T-helper 2 cell treated with Interferon-gamma antibody and Interleukin-4, amounts not matched to agents 5 μg/mL and 100 μg/mL, for 36 hours (primary cell): ENCODE results near the gene FTO.
A peak's percentile ranks its signal among the peaks of the same experiment; 100 is the strongest.
"Not testable (repeated sequence)": the region's sequence is repeated elsewhere in the genome, so short reads cannot be mapped to it uniquely, and the experiment has no call there.

Source experiments
- DNase-seq: peaks from one replicate; pipeline ENCODE4 v3.0.0; 2021; ENCODE audit warnings: low spot score
- H3K27ac Mint-ChIP-seq: one replicate; pipeline ENCODE4 v1.8.0; 2021; ENCODE audit warnings: mild to moderate bottlenecking, mixed read lengths
- H3K27me3 Mint-ChIP-seq: one replicate; pipeline ENCODE4 v1.8.0; 2021; ENCODE audit warnings: low read depth, mixed read lengths
- H3K36me3 Mint-ChIP-seq: one replicate; pipeline ENCODE4 v1.8.0; 2021; ENCODE audit warnings: low read depth, mixed read lengths
- H3K4me1 Mint-ChIP-seq: one replicate; pipeline ENCODE4 v1.8.0; 2021; ENCODE audit warnings: low read depth, mixed read lengths
- H3K4me3 Mint-ChIP-seq: one replicate; pipeline ENCODE4 v1.8.0; 2022; ENCODE audit warnings: mild to moderate bottlenecking, moderate library complexity, mixed read lengths
- H3K9me3 Mint-ChIP-seq: one replicate; pipeline ENCODE4 v1.8.0; 2021; ENCODE audit warnings: mixed read lengths

FTO gene

GRCh38 chr16:53866520-53866919 lies 162.6 kb downstream of the FTO start:
- Mint-ChIP-seq H3K27me3 (no peaks in the 10 kb centered on the region), H3K4me1 (peaks cover 32% of the 10 kb centered on the region), H3K36me3 (peaks cover 34% of the 10 kb centered on the region), H3K27ac (no peak overlapping the region), H3K4me3 (no peak overlapping the region), H3K9me3 (peaks cover 27% of the 10 kb centered on the region)
- no peak for DNase-seq

- peaks cover 35% of the 10 kb centered on the region for H3K4me1 Mint-ChIP-seq
- no peak for DNase-seq
- peaks cover 48% of the 10 kb centered on the region for H3K36me3 Mint-ChIP-seq
Measured at GRCh38 chr16:53870831-53871230, 166.9 kb downstream of the FTO start.

GRCh38 chr16:53872248-53873221 lies 168.6 kb downstream of the FTO start:
- Mint-ChIP-seq H3K36me3 (peaks cover 49% of the 10 kb centered on the region), H3K27ac (peak overlapping the region; percentile 88)

More at GRCh38 chr16:53870831-53871230, 166.9 kb downstream of the FTO start:
- H3K27me3 Mint-ChIP-seq: no peaks in the 10 kb centered on the region
- H3K4me3 Mint-ChIP-seq: no peak overlapping the region
- peaks cover 32% of the 10 kb centered on the region for H3K9me3 Mint-ChIP-seq
- no peak overlapping the region for H3K27ac Mint-ChIP-seq

GRCh38 chr16:53876811-53877210 lies 172.9 kb downstream of the FTO start:
- no peak for DNase-seq
- no peaks in the 10 kb centered on the region for H3K27me3 Mint-ChIP-seq
- peaks cover 15% of the 10 kb centered on the region for H3K4me1 Mint-ChIP-seq
- peaks cover 5% of the 10 kb centered on the region for H3K9me3 Mint-ChIP-seq
- peaks cover 24% of the 10 kb centered on the region for H3K36me3 Mint-ChIP-seq
- H3K4me3 Mint-ChIP-seq: no peak overlapping the region
- H3K27ac Mint-ChIP-seq: no peak overlapping the region

More at GRCh38 chr16:53872248-53873221, 168.6 kb downstream of the FTO start:
- peak; percentile 8 for DNase-seq
- H3K4me3 Mint-ChIP-seq: peak overlapping the region; percentile 59
- peaks cover 32% of the 10 kb centered on the region for H3K9me3 Mint-ChIP-seq
- H3K4me1 Mint-ChIP-seq: peaks cover 21% of the 10 kb centered on the region
- no peaks in the 10 kb centered on the region for H3K27me3 Mint-ChIP-seq

GRCh38 chr16:53878216-53878615 lies 174.3 kb downstream of the FTO start:
- peaks cover 21% of the 10 kb centered on the region for H3K36me3 Mint-ChIP-seq
- H3K9me3 Mint-ChIP-seq: no peaks in the 10 kb centered on the region
- H3K27me3 Mint-ChIP-seq: no peaks in the 10 kb centered on the region
- no peak for DNase-seq
- no peak overlapping the region for H3K27ac Mint-ChIP-seq
- H3K4me1 Mint-ChIP-seq: peaks cover 7% of the 10 kb centered on the region
- no peak overlapping the region for H3K4me3 Mint-ChIP-seq

GRCh38 chr16:53881371-53881770 lies 177.4 kb downstream of the FTO start:
- H3K9me3 Mint-ChIP-seq: no peaks in the 10 kb centered on the region
- no peaks in the 10 kb centered on the region for H3K27me3 Mint-ChIP-seq
- H3K27ac Mint-ChIP-seq: no peak overlapping the region
- peaks cover 3% of the 10 kb centered on the region for H3K4me1 Mint-ChIP-seq
- H3K36me3 Mint-ChIP-seq: peaks cover 28% of the 10 kb centered on the region
- no peak for DNase-seq
- no peak overlapping the region for H3K4me3 Mint-ChIP-seq

GRCh38 chr16:53882310-53882709 lies 178.4 kb downstream of the FTO start:
- DNase-seq: no peak
- Mint-ChIP-seq H3K27ac (peak overlapping the region; percentile 21), H3K9me3 (peaks cover 8% of the 10 kb centered on the region), H3K36me3 (peaks cover 32% of the 10 kb centered on the region), H3K27me3 (no peaks in the 10 kb centered on the region), H3K4me1 (peaks cover 7% of the 10 kb centered on the region), H3K4me3 (no peak overlapping the region)

GRCh38 chr16:53884748-53885147 lies 180.8 kb downstream of the FTO start:
- no peak overlapping the region for H3K27ac Mint-ChIP-seq
- H3K9me3 Mint-ChIP-seq: peaks cover 8% of the 10 kb centered on the region
- peaks cover 40% of the 10 kb centered on the region for H3K36me3 Mint-ChIP-seq
- no peak overlapping the region for H3K4me3 Mint-ChIP-seq
- no peaks in the 10 kb centered on the region for H3K27me3 Mint-ChIP-seq
- no peak for DNase-seq
- H3K4me1 Mint-ChIP-seq: peaks cover 12% of the 10 kb centered on the region

GRCh38 chr16:53886482-53887378 lies 182.8 kb downstream of the FTO start:
- peaks cover 8% of the 10 kb centered on the region for H3K9me3 Mint-ChIP-seq
- peaks cover 17% of the 10 kb centered on the region for H3K4me1 Mint-ChIP-seq
- H3K36me3 Mint-ChIP-seq: peaks cover 41% of the 10 kb centered on the region
- H3K4me3 Mint-ChIP-seq: no peak overlapping the region
- no peak overlapping the region for H3K27ac Mint-ChIP-seq
- no peak for DNase-seq
- no peaks in the 10 kb centered on the region for H3K27me3 Mint-ChIP-seq

- Mint-ChIP-seq H3K27ac (no peak overlapping the region), H3K4me1 (peaks cover 28% of the 10 kb centered on the region), H3K4me3 (no peak overlapping the region), H3K9me3 (peaks cover 8% of the 10 kb centered on the region), H3K36me3 (peaks cover 44% of the 10 kb centered on the region), H3K27me3 (no peaks in the 10 kb centered on the region)
- no peak for DNase-seq
Measured at GRCh38 chr16:53888222-53888621, 184.3 kb downstream of the FTO start.

GRCh38 chr16:53890877-53891276 lies 186.9 kb downstream of the FTO start:
- not testable (repeated sequence) for H3K27me3 Mint-ChIP-seq, H3K4me3 Mint-ChIP-seq, DNase-seq, H3K9me3 Mint-ChIP-seq, H3K27ac Mint-ChIP-seq
- H3K36me3 Mint-ChIP-seq: peaks cover 28% of the 10 kb centered on the region
- H3K4me1 Mint-ChIP-seq: peaks cover 47% of the 10 kb centered on the region

GRCh38 chr16:53891409-53892139 lies 187.6 kb downstream of the FTO start:
- Mint-ChIP-seq H3K4me3 (peak overlapping the region; percentile 62), H3K36me3 (peaks cover 28% of the 10 kb centered on the region), H3K27me3 (no peaks in the 10 kb centered on the region), H3K27ac (peak overlapping the region; percentile 73), H3K9me3 (peaks cover 7% of the 10 kb centered on the region), H3K4me1 (peaks cover 47% of the 10 kb centered on the region)
- DNase-seq: peak; percentile 24

GRCh38 chr16:53892155-53892554 lies 188.2 kb downstream of the FTO start:
- H3K36me3 Mint-ChIP-seq: peaks cover 25% of the 10 kb centered on the region
- H3K27ac Mint-ChIP-seq: peak overlapping the region; percentile 73
- peak; percentile 52 for DNase-seq
- H3K4me3 Mint-ChIP-seq: peak overlapping the region; percentile 62
- H3K4me1 Mint-ChIP-seq: peaks cover 46% of the 10 kb centered on the region
- H3K9me3 Mint-ChIP-seq: peaks cover 2% of the 10 kb centered on the region
- H3K27me3 Mint-ChIP-seq: no peaks in the 10 kb centered on the region
